ENCODE measurements around the gene PRM1. TPM values are rescaled to one million over a fixed set of nuclear protein-coding genes. Genes with fewer than 3 reads are reported as not detected.

Gene PRM1
- total and polyA plus RNA-seq, 2 of the 13 experiments (the other 11 are each of a cell fraction or from before 2014, with no cell fraction given): not detected

GRCh38 chr16:11280616-11281522, at the start of gene PRM1 (continued):
- TF ChIP-seq HNRNPL (IDR thresholded peaks at IDR 0.05; ENCODE audit: low read depth, low read length): peak; percentile 65; the same call in 1 of the 2 replicates
- TF ChIP-seq REXO4 (CRISPR knock-in tag; IDR thresholded peaks at IDR 0.05; ENCODE audit: borderline replicate concordance): no peak
- no peak for TF ChIP-seq CC2D1A (CRISPR knock-in tag; IDR thresholded peaks at IDR 0.05)
- no peak for TF ChIP-seq HOXD1 (CRISPR knock-in tag; IDR thresholded peaks at IDR 0.05)
- TF ChIP-seq, protein P1, sequence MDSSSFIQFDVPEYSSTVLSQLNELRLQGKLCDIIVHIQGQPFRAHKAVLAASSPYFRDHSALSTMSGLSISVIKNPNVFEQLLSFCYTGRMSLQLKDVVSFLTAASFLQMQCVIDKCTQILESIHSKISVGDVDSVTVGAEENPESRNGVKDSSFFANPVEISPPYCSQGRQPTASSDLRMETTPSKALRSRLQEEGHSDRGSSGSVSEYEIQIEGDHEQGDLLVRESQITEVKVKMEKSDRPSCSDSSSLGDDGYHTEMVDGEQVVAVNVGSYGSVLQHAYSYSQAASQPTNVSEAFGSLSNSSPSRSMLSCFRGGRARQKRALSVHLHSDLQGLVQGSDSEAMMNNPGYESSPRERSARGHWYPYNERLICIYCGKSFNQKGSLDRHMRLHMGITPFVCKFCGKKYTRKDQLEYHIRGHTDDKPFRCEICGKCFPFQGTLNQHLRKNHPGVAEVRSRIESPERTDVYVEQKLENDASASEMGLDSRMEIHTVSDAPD (CRISPR knock-in tag; IDR thresholded peaks at IDR 0.05): no peak
- TF ChIP-seq JUNB (CRISPR knock-in tag; IDR thresholded peaks at IDR 0.05; ENCODE audit: borderline replicate concordance): no peak
- TF ChIP-seq ZNF749 (CRISPR knock-in tag; IDR thresholded peaks at IDR 0.05; ENCODE audit: borderline replicate concordance): no peak
- no peak for TF ChIP-seq ERF (CRISPR knock-in tag; IDR thresholded peaks at IDR 0.05)
- TF ChIP-seq ZNF788 (CRISPR knock-in tag; IDR thresholded peaks at IDR 0.05; ENCODE audit: borderline replicate concordance): no peak
- TF ChIP-seq ZNF607 (CRISPR knock-in tag; IDR thresholded peaks at IDR 0.05; ENCODE audit: borderline replicate concordance): no peak
- no peak for TF ChIP-seq ZNF367 (CRISPR knock-in tag; IDR thresholded peaks at IDR 0.05; ENCODE audit: borderline replicate concordance)
- TF ChIP-seq SPEN (CRISPR knock-in tag; IDR thresholded peaks at IDR 0.05; ENCODE audit: low read depth): no peak
- TF ChIP-seq SATB2 (CRISPR knock-in tag; IDR thresholded peaks at IDR 0.05): no peak
- TF ChIP-seq ZNF513 (CRISPR knock-in tag; conservative IDR thresholded peaks at IDR 0.05): 0 out of 2 replicates have a peak, but pooled peaks have one; percentile 72
- TF ChIP-seq ZNF512B (CRISPR knock-in tag; IDR thresholded peaks at IDR 0.05; ENCODE audit: borderline replicate concordance): no peak
- TF ChIP-seq, protein P2, sequence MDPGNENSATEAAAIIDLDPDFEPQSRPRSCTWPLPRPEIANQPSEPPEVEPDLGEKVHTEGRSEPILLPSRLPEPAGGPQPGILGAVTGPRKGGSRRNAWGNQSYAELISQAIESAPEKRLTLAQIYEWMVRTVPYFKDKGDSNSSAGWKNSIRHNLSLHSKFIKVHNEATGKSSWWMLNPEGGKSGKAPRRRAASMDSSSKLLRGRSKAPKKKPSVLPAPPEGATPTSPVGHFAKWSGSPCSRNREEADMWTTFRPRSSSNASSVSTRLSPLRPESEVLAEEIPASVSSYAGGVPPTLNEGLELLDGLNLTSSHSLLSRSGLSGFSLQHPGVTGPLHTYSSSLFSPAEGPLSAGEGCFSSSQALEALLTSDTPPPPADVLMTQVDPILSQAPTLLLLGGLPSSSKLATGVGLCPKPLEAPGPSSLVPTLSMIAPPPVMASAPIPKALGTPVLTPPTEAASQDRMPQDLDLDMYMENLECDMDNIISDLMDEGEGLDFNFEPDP (CRISPR knock-in tag; conservative IDR thresholded peaks at IDR 0.05): 0 out of 2 replicates have a peak, but pooled peaks have one; percentile 78
- peak; percentile 41; the same call in 1 of the 2 replicates for TF ChIP-seq RXRA (CRISPR knock-in tag; IDR thresholded peaks at IDR 0.05)
- no peak for TF ChIP-seq THAP11 (CRISPR knock-in tag; IDR thresholded peaks at IDR 0.05)
- no peak for TF ChIP-seq NR2F2 (IDR thresholded peaks at IDR 0.05; ENCODE audit: borderline replicate concordance, low read depth)
- no peak for TF ChIP-seq JUN (CRISPR knock-in tag; IDR thresholded peaks at IDR 0.05)
- 0 out of 2 replicates have a peak, but pooled peaks have one; percentile 81 for TF ChIP-seq PAWR (CRISPR knock-in tag; IDR thresholded peaks at IDR 0.05; ENCODE audit: borderline replicate concordance)
- no peak for TF ChIP-seq MXD3 (CRISPR knock-in tag; IDR thresholded peaks at IDR 0.05)
